ENCODE results near the gene GPC3. TPM values are rescaled to one million over a fixed set of nuclear protein-coding genes. Genes with fewer than 3 reads are reported as not detected.
A peak's percentile ranks its signal among the peaks of the same experiment; 100 is the strongest.

The GPC3 gene
- total RNA-seq, 2 experiments from 2014 or later: 0.40 to 0.72 TPM

GRCh38 chrX:133947996-133948395 lies 37.4 kb downstream of the GPC3 start:
- Mint-ChIP-seq H3K4me1 (no peaks in the 10 kb centered on the region), H3K4me3 (no peak overlapping the region), H3K27me3 (no peaks in the 10 kb centered on the region), H3K9me3 (no peaks in the 10 kb centered on the region), H3K36me3 (no peaks in the 10 kb centered on the region), H3K27ac (no peak overlapping the region)
- DNase-seq: no peak
- no peak for ATAC-seq (ENCODE audit: low read depth)
- POLR2A ChIA-PET: no interaction called here

GRCh38 chrX:133947022-133947421 lies 38.4 kb downstream of the GPC3 start:
- DNase-seq (no peak), ATAC-seq (ENCODE audit: low read depth) (no peak)
- no peaks in the 10 kb centered on the region for H3K27me3 Mint-ChIP-seq
- POLR2A ChIA-PET: no interaction called here
- no peak overlapping the region for H3K27ac Mint-ChIP-seq
- H3K4me3 Mint-ChIP-seq: no peak overlapping the region
- no peaks in the 10 kb centered on the region for H3K4me1 Mint-ChIP-seq
- no peaks in the 10 kb centered on the region for H3K9me3 Mint-ChIP-seq
- H3K36me3 Mint-ChIP-seq: no peaks in the 10 kb centered on the region

GRCh38 chrX:133943507-133943906 lies 41.9 kb downstream of the GPC3 start:
- Mint-ChIP-seq H3K9me3 (no peaks in the 10 kb centered on the region), H3K4me1 (no peaks in the 10 kb centered on the region), H3K27ac (no peak overlapping the region), H3K4me3 (no peak overlapping the region), H3K27me3 (no peaks in the 10 kb centered on the region), H3K36me3 (no peaks in the 10 kb centered on the region)
- DNase-seq: no peak
- POLR2A ChIA-PET: no interaction called here
- ATAC-seq (ENCODE audit: low read depth): no peak

GRCh38 chrX:133939655-133940302 lies 45.6 kb downstream of the GPC3 start:
- no peaks in the 10 kb centered on the region for H3K36me3 Mint-ChIP-seq
- no peak overlapping the region for H3K27ac Mint-ChIP-seq
- H3K27me3 Mint-ChIP-seq: no peaks in the 10 kb centered on the region
- POLR2A ChIA-PET: no interaction called here
- no peaks in the 10 kb centered on the region for H3K4me1 Mint-ChIP-seq
- no peak for ATAC-seq (ENCODE audit: low read depth)
- H3K4me3 Mint-ChIP-seq: no peak overlapping the region
- DNase-seq: no peak
- no peaks in the 10 kb centered on the region for H3K9me3 Mint-ChIP-seq

GRCh38 chrX:133938530-133938929 lies 46.9 kb downstream of the GPC3 start:
- Mint-ChIP-seq H3K4me3 (no peak overlapping the region), H3K9me3 (no peaks in the 10 kb centered on the region), H3K4me1 (no peaks in the 10 kb centered on the region), H3K36me3 (no peaks in the 10 kb centered on the region), H3K27ac (no peak overlapping the region), H3K27me3 (no peaks in the 10 kb centered on the region)
- DNase-seq (no peak), ATAC-seq (ENCODE audit: low read depth) (no peak)
- POLR2A ChIA-PET: no interaction called here

GRCh38 chrX:133937022-133937421 lies 48.4 kb downstream of the GPC3 start:
- Mint-ChIP-seq H3K9me3 (no peaks in the 10 kb centered on the region), H3K36me3 (no peaks in the 10 kb centered on the region), H3K4me1 (no peaks in the 10 kb centered on the region), H3K27ac (no peak overlapping the region), H3K4me3 (no peak overlapping the region), H3K27me3 (no peaks in the 10 kb centered on the region)
- POLR2A ChIA-PET: no interaction called here
- ATAC-seq (ENCODE audit: low read depth) (no peak), DNase-seq (no peak)

GRCh38 chrX:133935076-133935475 lies 50.3 kb downstream of the GPC3 start:
- ATAC-seq (ENCODE audit: low read depth) (no peak), DNase-seq (no peak)
- H3K27ac Mint-ChIP-seq: no peak overlapping the region

GRCh38 chrX:133933316-133933715 lies 52.1 kb downstream of the GPC3 start:
- Mint-ChIP-seq H3K9me3 (no peaks in the 10 kb centered on the region), H3K27ac (no peak overlapping the region), H3K4me1 (no peaks in the 10 kb centered on the region), H3K36me3 (no peaks in the 10 kb centered on the region), H3K27me3 (no peaks in the 10 kb centered on the region), H3K4me3 (no peak overlapping the region)
- no peak for ATAC-seq (ENCODE audit: low read depth)
- DNase-seq: no peak
- POLR2A ChIA-PET: interaction anchor here (0.8 kb wide), 1 partner anchor 11 kb away, joined by 3 read pairs; no protein-coding TSS in a partner anchor

More at GRCh38 chrX:133935076-133935475, 50.3 kb downstream of the GPC3 start:
- no peaks in the 10 kb centered on the region for H3K9me3 Mint-ChIP-seq
- POLR2A ChIA-PET: no interaction called here
- no peaks in the 10 kb centered on the region for H3K4me1 Mint-ChIP-seq
- no peak overlapping the region for H3K4me3 Mint-ChIP-seq
- no peaks in the 10 kb centered on the region for H3K27me3 Mint-ChIP-seq
- no peaks in the 10 kb centered on the region for H3K36me3 Mint-ChIP-seq

GRCh38 chrX:133929836-133930464 lies 55.4 kb downstream of the GPC3 start:
- DNase-seq (no peak), ATAC-seq (ENCODE audit: low read depth) (no peak)
- H3K4me3 Mint-ChIP-seq: no peak overlapping the region
- H3K27me3 Mint-ChIP-seq: no peaks in the 10 kb centered on the region
- no peaks in the 10 kb centered on the region for H3K9me3 Mint-ChIP-seq
- H3K36me3 Mint-ChIP-seq: no peaks in the 10 kb centered on the region
- H3K27ac Mint-ChIP-seq: no peak overlapping the region
- H3K4me1 Mint-ChIP-seq: no peaks in the 10 kb centered on the region
- POLR2A ChIA-PET: no interaction called here

GRCh38 chrX:133928365-133928764 lies 57.0 kb downstream of the GPC3 start:
- Mint-ChIP-seq H3K4me3 (no peak overlapping the region), H3K9me3 (peaks cover 3% of the 10 kb centered on the region), H3K36me3 (peaks cover 1% of the 10 kb centered on the region), H3K4me1 (peaks cover under 1% of the 10 kb centered on the region), H3K27ac (no peak overlapping the region), H3K27me3 (no peaks in the 10 kb centered on the region)
- POLR2A ChIA-PET: no interaction called here
- DNase-seq (no peak), ATAC-seq (ENCODE audit: low read depth) (no peak)

GRCh38 chrX:133926809-133927208 lies 58.6 kb downstream of the GPC3 start:
- ATAC-seq (ENCODE audit: low read depth): no peak
- no peak overlapping the region for H3K4me3 Mint-ChIP-seq
- peaks cover 3% of the 10 kb centered on the region for H3K36me3 Mint-ChIP-seq
- peaks cover 4% of the 10 kb centered on the region for H3K9me3 Mint-ChIP-seq
- H3K27ac Mint-ChIP-seq: no peak overlapping the region
- H3K4me1 Mint-ChIP-seq: peaks cover 8% of the 10 kb centered on the region
- DNase-seq: no peak
- POLR2A ChIA-PET: no interaction called here
- no peaks in the 10 kb centered on the region for H3K27me3 Mint-ChIP-seq

GRCh38 chrX:133926099-133926498 lies 59.3 kb downstream of the GPC3 start:
- Mint-ChIP-seq H3K36me3 (peaks cover 3% of the 10 kb centered on the region), H3K4me3 (no peak overlapping the region), H3K4me1 (peaks cover 8% of the 10 kb centered on the region), H3K27me3 (no peaks in the 10 kb centered on the region), H3K9me3 (peaks cover 4% of the 10 kb centered on the region), H3K27ac (no peak overlapping the region)
- ATAC-seq (ENCODE audit: low read depth): no peak
- POLR2A ChIA-PET: no interaction called here
- no peak for DNase-seq

GRCh38 chrX:133924548-133924947 lies 60.8 kb downstream of the GPC3 start:
- H3K27me3 Mint-ChIP-seq: no peaks in the 10 kb centered on the region
- DNase-seq: no peak
- ATAC-seq (ENCODE audit: low read depth): no peak
- no peak overlapping the region for H3K27ac Mint-ChIP-seq
- no peak overlapping the region for H3K4me3 Mint-ChIP-seq
- peaks cover 8% of the 10 kb centered on the region for H3K4me1 Mint-ChIP-seq
- peaks cover 4% of the 10 kb centered on the region for H3K9me3 Mint-ChIP-seq
- peaks cover 3% of the 10 kb centered on the region for H3K36me3 Mint-ChIP-seq
- POLR2A ChIA-PET: no interaction called here

- POLR2A ChIA-PET: no interaction called here
- DNase-seq: no peak
- Mint-ChIP-seq H3K36me3 (peaks cover 3% of the 10 kb centered on the region), H3K4me1 (peaks cover 8% of the 10 kb centered on the region), H3K9me3 (peaks cover 4% of the 10 kb centered on the region), H3K27ac (peak overlapping the region; percentile 93), H3K4me3 (no peak overlapping the region), H3K27me3 (no peaks in the 10 kb centered on the region)
- ATAC-seq (ENCODE audit: low read depth): no peak
Observed at GRCh38 chrX:133923548-133923947, 61.8 kb downstream of the GPC3 start.

Measured in activated naive CD8-positive, alpha-beta T cell treated with anti-CD3 and anti-CD28 coated beads, Interleukin-2, amount 10 ng/mL, durations not matched to agents 7 days and 5 days (primary cell).